HG03457 (cell line): ENCODE measurements around the gene TMEM134.

Experiments
- ATAC-seq: cut with Tn5 transposase; IDR thresholded peaks from one replicate; pipeline ENCODE4 v1.9.1; 2021; ENCODE audit warnings: moderate number of reproducible peaks; ENCODE audit not compliant: unreplicated experiment

Gene TMEM134

DNA sequence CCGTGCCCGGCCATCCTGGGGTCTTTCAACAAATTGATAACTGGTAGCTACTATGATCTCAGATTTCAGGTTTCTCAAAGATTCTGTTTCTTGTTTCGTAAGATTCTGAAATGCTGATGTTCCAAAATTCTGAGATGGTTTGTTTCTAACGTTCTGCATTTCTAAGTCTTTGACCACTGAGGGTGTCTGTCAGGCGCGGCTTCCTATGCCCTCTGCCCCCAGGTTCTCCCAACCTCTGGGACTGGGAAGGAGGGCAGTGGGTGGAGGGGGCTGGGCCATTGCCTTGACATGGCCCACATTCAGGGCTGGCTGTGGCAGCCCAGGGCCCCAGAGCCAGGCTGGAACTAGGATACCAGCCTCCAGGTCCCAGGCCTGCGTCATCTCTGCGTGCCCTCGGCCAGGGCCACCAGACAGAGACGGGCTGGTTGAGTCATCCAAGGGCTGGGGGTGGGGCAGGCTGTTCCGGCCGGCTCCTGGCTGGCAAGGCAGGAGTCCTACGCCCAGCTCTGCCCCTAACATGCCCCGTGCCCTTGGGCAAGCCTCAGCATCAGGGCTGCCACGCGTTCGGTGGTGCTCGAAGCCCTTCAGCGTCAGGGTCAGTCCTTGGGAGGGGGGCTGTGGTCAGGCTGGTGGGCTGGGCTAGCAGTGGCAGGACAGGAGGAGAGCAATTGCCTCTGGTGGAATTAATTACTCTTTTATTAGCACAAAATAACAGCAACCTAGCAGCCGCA lies 5.2 kb downstream of the TMEM134 start:
- ATAC-seq, result no peak

DNA sequence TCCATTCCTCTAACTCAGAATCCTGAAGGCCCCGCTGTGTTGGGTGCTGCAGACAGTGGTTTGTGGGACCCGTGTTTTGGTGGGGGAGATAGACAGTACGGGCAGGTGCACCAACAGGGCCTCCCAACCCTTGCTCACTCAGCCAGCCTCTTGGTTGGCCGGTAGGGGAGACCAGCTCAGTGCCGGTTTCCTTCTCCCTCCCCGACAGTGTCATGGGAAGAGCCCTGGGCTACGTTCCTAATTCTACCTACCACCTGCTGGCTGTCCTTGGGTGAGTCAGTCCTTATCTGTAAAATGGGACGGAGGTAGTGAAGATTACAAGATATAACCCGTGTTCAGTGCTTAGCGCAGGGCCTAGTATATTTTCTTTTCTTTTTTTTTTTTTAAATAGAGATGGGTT lies 5.9 kb downstream of the TMEM134 start:
- ATAC-seq, result no peak

DNA sequence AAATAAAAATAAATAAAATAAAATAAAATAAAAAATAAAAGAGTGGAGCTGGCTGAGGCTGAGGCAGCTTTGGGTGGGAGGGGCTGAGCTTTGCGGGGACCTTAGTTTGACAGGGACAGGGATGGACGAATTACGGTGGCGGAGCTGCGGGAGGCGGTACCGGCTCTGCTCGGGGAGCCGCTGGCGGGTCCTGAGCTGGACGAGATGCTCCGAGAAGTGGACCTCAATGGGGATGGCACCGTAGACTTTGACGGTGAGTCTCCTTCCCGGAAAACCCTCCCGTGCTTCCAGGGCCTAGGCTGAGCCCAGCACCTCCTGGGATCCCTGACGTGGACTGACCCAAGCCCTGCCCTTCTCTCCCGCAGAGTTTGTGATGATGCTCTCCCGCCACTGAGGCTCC lies 10.8 kb downstream of the TMEM134 start:
- ATAC-seq, result no peak

DNA sequence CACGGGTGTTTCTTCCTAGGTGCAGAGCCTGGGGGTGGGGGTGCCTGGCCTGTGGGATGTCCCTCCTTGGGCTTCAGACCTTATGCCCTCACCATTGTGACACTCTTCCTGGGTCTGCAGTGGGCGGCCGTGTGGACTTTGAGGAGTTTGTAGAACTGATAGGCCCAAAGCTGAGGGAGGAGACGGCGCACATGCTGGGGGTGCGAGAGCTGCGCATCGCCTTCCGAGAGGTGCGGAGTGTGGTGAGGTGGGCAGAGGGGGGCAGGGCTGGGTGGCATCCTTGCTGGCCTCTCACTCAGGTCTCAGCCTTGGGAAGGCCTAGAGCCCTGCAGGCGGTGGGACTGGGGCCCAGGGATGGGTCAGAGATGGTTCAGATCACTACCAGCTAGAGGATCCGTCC lies 11.6 kb downstream of the TMEM134 start:
- ATAC-seq, result no peak

DNA sequence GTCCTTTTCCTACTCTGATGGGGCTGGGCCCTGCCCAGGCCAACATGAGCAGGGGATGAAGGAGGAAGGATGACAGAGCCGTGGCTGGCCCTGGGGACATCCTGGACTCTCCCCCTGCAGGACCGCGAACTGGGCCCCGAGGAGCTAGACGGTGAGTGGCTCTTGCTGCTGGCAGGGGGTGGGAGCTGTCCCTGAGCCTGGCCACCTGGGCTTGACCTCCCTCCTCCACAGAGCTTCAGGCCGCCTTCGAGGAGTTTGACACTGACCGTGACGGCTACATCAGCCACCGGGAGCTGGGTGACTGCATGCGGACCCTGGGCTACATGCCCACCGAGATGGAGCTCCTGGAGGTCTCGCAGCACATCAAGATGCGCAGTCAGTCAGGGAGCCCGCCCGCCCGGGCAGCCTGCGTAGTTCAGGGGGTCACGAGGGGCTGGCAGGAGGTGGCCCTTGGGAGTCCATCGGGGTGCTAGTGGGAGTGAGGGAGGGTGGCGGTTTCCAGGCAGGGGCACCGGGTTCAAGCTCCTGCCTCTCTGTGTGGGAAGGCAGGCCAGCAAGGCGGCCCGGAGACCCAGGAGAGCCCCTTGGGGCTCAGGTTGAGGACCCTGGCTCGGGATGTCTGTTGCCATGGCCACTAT lies 12.9 kb downstream of the TMEM134 start:
- no peak for ATAC-seq

DNA sequence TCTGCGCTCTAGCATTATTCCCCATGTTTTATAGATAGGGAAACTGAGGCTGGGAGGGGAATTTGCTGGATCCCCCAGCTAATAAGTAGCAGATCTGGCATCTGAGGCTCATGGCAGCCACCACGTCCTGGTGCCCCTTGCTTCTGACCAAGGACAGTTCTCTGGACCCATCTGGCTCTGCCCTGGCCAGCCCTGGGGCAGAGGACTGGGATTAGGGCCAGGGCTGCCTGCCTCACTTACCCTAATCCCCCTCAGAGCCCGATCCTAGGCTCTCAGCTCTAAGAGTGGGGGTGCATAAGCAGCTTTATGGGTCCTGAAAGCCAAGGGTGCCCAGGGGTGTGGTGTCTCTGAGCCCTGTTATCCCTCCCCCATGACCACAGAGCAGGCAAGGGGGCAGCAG lies 14.0 kb downstream of the TMEM134 start, which contains the start of gene CABP4:
Gene CABP4, plus strand, starts transcription at position 301 of the 400 bp plus-strand sequence. Its CDS starts 70 bp downstream, at position 371.
- ATAC-seq, result no peak

DNA sequence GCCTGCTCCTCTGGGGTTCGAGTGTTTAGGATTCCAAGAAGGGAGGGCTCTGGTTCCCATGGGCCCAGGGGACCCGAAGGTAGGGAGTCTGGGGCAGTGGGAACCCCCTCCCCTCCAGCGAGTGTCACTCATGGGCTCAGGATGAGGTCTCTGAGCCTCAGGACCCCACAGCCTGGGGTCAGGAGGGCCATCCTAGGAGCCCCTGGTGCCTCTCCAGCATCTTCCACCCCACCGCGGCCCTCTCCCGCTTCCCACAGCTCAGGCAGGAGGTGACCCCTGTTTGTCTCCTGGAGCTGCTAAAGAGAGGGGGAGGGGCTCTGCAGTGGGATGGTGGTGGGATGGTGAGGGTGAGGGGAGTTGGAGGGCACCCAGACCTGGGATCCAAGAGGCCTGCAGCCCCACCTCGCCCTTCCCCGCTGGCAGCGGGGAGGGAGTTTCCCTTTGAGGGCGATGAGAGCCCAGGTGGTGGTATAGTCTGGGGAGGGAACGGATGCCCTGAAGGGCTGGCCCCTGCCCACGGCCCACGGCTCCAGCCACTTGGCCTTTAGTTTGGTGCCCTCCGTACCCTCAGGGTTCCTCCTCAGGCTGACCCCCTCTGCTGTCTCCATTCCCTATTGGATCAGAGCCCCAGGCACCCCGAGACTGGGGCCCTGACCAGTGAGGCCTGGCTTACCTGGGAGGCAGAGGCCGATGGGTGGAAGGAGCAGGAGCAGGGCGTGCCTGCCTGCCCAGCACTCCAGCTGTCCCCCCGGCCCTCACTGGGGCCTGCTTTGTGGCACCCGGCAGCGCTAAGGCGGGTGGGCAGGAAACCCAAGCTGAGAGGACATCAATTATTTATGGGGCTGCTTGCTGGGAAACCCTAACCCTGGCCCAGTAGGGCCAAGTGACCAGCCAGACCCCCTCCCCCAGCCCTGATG lies 15.0 kb downstream of the TMEM134 start:
- no peak for ATAC-seq

DNA sequence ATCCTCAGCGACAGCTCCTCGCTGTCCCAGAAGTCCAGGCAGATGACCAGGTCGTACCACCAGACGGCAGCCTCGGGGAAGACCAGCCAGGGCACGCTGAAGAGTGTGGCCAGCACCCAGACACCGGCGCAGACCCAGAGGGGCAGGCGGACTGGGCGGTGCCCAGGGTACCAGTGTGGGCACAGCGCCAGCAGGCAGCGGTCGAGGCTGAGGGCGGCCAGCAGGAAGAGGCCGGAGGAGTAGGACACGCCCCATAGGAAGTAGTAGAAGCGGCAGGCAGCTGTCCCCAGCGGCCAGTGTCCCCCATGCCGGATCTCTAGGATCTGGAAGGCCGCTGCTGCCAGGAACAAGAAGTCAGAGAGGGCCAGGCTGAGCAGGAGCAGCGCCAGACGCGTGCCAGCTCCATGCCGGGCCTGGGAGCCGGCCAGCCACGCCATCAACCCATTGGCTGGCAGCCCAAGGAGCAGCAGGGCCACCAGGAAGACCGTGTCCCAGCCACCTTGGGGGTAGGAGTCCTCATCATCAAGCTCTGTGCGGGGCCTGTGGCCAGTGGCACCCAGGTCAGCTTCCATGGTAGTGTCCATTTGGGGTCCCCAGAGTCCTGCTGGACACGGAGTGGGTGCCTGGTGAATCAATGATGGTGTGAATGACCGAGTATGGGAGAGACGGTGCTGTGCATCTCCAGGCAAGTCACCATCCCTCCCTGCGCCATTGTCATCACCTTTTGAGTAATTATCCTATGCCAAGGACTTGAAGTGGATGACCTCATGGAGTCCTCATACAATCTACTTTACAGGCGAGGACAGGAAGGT lies 16.7 kb downstream of the TMEM134 start, which contains the start of gene GPR152:
Gene GPR152, minus strand, starts transcription at position 589 of the 812 bp plus-strand sequence. Its CDS starts 5 bp downstream, at position 584.
- no peak for ATAC-seq

DNA sequence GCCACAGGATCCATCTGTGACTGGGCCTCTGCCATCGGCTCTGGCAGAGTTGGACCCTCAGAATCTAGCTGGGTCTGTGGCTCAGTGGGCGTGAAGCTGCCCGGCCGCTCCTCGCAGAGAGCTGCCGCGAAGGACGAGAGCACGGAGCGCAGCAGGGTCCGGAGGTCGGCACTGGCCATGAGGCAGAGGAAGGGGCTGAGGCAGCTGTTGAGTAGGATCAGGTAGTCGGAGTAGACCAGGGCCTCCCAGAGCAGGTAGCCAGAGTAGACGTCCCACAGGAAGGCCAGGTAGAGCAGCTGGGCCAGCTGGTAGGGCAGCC lies 17.4 kb downstream of the TMEM134 start:
- ATAC-seq, result no peak

DNA sequence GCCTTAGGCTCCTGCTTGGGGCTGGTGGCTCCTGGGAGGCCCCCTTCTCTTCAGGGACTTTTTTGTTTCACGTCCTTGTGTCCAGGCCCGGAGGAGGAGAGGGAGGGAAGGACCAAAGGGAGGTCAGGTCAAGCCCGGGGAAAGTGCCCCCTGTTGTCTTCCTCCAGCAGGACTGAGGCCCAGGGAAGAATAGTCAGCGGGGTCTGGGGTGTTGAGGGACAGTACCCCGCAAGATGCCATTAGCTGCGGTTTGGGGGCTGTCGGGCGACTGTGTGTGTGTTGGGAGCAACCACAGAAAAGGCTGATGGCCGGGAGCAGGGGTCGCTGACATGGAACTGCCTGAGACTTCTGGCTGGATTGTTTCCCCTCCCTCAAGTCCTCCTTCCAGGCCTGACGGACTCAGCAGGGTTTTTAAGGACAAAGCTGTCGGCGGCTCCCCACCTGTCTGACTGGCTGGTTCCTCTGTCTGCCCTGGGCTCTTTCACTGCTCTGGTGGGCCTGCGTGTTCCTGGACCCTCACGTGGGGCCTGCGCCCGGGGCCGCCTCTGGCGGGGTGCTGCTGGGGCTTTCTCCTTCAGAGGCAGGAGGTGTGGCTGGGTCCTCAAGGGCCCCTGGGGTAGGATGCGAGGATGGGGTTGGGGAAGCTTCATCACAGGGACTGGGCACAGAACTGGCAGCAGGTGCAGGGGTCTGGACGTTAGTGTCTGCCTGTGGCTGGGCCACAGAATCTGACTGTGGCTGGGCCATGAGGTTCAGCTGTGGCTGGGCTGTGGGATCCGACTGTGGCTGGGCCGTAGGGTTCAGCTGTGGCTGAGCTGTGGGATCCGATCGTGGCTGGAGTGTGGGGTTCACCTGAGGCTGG lies 18.0 kb downstream of the TMEM134 start:
- no peak for ATAC-seq

DNA sequence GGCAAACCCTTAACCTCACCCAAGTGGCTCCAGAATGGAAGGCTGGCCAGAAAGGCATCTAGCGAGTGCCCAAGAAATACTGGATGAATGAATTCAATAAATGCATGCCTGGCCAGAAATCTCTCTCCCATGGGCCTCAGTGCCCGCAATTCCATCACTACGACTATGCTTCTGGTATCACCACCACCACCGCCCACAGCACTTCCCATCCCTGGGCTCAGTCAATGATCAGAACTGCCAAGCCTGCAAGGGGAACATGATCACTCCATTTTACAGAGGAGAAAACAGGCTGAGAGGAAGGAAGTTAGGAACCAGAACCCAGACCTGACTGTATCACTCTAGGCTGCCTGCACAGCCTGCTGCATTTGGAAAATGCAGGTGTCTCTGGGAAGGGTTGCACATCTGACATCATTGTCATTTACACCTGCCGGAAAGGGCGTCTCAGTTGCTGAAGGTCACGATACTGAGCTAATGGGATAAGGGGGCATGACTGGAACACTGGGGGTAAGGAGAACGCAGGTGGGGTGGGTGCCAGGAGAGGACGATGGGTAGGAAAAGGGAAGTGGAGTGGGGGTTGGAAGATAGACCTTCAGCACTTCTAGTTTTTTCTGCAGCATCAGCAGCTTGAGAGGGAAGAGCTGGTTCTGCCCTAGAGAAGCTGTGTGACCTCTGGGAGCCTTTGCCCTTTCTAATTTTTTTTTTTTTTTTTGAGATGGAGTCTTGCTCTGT lies 19.8 kb downstream of the TMEM134 start:
- no peak for ATAC-seq

DNA sequence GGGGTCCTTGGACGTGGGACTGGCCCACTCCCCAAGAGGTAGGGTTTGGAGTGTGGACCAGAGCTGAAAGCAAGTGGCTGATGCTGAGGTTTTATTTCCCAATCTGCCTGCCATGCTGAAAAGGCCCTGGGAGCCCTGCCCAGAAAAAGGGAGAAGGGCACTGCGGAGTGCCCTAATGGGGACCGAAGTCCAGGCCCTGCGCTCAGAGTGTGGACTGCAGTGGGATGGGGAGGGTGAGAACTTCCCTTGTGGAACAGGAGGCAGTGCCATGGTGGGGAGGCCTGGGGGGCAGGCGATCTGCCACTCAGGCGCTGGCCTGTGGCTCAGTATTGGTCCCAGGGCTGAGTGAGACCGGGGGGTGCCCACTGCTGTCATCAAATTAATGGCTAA lies 20.8 kb downstream of the TMEM134 start:
- no peak for ATAC-seq

DNA sequence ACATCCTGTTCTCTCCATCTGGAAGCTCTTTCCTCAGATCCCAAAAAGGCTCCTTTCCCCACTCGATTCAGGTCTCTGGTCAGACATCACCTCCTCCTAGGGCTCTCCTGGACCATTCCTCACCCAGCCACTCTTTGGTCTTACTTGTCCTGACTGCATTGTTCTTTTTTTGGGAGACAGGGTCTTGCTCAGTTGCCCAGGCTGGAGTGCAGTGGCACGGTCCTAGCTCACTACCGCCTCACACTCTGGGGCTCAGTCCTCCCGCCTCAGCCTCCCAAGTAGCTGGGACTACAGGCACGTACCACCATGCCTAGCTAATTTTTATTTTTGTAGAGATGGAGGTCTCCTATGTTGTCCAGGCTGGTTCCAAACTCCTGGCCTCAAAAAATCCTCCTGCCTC lies 23.5 kb downstream of the TMEM134 start:
- no peak for ATAC-seq

DNA sequence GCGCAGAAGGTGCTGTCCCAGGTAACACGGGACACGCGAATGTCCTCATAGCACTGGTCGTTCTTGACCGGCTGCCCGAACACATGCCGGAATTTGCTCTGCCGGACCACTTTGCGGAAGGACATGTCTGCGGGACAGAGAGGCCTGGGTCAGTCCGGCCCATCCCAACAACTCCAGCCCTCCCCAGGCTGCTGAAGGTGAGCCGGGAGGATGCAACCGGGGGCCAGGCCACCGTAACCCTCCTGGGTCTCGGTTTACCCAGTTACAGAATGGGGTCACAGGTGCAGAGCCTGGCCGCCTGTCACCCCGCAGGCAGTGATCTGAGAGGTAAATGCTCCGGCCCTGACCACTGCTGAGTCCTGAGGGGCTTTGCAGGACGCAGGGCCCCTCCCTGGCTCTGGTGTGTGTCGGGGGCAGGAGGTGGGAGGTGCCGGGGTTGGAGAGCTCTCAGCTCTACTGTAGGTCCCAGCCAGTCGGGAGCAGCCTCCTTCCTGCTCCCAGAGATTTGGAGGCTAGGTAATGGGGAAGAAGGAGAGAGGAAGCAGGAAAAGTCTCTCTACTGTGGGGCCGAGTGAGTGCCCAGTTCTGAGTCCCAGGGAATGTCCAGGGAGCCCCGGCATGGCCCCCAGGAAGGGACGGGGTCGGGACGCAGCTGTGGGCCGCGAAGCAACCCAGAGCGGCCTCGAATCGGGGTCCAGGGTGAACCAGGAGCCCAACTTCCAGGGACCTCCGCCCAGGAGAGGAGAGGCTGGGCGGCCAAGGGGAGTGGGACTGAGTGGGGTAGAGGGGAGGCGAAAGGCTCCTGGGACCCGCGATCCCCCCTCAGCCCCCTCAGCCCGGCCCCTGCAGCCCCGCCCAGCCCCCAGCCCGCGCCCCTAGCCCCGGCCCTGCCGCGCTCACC lies 26.3 kb downstream of the TMEM134 start:
- ATAC-seq, result no peak

DNA sequence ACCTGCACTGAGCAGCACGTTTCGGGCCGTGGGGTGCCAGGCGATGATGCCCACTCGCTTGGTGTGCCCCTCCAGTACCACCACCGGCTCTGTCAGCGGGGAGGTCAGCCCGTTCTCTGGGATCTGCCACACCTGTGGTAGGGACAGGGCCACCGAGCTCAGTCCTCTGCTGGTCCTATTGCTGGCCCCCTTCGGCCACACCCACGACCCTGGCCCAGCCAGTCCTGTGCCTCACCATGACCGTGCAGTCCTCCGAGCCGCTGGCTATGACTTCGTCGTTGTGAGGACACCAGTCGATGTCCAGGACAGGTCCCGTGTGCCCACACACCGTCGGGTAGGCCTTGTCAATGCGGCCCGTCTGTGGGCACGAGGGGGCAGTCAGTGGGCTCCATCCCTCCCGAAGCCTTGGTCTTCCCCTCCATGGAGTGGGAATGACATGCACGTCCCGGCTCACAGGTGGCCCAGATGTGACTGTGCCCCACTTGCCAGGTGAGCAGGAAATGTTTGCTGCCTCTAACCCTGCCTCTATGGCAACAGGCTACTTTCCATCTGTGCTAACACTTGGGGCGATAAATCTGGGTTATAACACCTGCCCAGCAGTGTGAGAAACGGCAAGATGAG lies 27.2 kb downstream of the TMEM134 start:
- ATAC-seq, result no peak

DNA sequence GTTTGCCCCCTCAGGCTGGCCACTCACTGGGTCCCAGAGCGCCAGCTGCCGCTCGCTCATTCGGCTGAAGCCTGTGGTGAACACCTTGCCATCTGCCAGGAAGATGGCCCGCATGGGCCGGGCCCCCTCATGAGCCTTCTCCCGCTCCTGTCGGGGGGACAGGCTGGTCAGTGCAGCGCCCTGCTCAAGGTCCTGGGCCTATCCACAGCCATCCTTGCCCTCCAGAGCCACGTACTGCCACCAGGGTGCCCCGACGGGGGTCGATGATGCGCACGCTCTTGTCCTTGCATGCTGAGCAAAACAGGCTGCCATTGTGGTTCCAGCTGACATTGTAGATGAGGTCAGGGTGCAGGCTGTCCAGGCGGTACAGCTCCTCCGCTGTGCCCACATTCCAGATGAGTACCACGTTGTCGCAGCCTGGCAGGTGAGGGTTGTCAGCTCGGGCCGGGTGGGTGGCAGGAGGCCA lies 27.9 kb downstream of the TMEM134 start:
- ATAC-seq, result no peak

DNA sequence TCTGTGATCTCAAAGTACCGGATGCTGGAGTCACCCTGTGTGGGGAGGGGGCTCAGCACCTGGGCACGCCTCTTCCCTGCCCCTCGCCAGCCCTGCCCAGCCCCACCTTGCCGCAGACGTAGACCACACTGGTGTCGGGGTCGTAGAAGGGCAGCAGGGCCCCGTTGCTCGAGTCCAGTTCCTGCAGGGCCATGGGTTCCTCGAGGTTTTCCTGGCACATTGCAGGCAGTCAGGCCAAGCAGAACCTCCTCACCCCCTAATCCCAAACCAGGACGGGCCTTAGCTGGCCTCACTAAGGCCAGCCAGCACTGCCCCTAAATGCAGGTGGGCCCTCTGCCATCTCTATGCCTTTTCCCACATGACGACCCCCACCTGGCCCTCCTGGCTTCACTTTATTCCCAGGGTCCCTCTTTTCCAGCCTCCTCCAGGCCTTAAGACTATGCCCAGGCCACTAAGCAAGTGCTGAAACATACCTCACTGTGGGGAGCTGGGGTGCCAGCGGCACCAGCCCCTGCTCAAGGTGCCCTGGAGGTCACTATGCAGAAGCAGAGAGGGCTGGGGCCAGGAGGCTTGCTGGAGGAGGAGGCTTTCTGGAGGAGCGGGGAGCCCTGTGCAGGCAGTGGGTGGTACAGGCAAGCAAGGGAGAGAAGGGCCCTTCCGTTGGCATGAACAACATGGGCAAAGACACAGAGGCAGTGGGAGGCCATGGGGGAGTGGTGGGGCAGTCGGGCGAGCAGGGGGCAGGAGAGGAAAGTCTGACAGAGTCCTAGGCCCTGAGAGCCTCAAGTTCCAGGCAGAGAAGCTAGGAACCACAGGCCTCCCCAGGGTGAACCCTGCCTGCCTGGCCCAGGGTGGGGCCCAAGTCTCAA lies 28.6 kb downstream of the TMEM134 start:
- ATAC-seq, result no peak
